Measurements from ENCODE around the gene FRMD3.
A peak's percentile ranks its signal among the peaks of the same experiment; 100 is the strongest.

Gene FRMD3

DNA sequence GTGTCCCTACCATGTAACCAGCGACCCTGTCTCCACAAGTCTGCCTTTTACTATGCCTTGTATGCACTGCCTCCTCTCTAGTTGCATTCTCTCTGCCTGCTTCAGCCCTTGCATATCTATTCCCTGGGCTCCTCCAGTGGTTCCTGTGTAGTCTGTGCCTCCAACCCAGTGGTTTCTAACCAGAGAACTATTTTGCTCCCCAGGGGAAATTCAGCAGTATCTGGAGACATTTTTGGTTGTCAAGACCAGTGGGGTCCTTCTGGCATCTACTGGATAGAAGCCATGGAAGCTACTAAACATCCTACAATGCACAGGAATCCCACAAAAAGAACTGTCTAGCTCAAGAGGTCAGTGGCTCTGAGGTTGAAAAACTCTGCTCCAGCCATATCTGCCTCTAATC, 251.2 kb downstream of the FRMD3 start:
- TF ChIP-seq, protein P1, sequence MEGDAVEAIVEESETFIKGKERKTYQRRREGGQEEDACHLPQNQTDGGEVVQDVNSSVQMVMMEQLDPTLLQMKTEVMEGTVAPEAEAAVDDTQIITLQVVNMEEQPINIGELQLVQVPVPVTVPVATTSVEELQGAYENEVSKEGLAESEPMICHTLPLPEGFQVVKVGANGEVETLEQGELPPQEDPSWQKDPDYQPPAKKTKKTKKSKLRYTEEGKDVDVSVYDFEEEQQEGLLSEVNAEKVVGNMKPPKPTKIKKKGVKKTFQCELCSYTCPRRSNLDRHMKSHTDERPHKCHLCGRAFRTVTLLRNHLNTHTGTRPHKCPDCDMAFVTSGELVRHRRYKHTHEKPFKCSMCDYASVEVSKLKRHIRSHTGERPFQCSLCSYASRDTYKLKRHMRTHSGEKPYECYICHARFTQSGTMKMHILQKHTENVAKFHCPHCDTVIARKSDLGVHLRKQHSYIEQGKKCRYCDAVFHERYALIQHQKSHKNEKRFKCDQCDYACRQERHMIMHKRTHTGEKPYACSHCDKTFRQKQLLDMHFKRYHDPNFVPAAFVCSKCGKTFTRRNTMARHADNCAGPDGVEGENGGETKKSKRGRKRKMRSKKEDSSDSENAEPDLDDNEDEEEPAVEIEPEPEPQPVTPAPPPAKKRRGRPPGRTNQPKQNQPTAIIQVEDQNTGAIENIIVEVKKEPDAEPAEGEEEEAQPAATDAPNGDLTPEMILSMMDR (IDR thresholded peaks at IDR 0.05; ENCODE audit: low read depth, low read length, missing control alignments): no peak
- no peak overlapping the region for H3K4me3 ChIP-seq (replicated peaks; ENCODE audit: low read depth, low read length)
- DNase-seq (ENCODE audit: extremely low read depth, low read depth): no peak

DNA sequence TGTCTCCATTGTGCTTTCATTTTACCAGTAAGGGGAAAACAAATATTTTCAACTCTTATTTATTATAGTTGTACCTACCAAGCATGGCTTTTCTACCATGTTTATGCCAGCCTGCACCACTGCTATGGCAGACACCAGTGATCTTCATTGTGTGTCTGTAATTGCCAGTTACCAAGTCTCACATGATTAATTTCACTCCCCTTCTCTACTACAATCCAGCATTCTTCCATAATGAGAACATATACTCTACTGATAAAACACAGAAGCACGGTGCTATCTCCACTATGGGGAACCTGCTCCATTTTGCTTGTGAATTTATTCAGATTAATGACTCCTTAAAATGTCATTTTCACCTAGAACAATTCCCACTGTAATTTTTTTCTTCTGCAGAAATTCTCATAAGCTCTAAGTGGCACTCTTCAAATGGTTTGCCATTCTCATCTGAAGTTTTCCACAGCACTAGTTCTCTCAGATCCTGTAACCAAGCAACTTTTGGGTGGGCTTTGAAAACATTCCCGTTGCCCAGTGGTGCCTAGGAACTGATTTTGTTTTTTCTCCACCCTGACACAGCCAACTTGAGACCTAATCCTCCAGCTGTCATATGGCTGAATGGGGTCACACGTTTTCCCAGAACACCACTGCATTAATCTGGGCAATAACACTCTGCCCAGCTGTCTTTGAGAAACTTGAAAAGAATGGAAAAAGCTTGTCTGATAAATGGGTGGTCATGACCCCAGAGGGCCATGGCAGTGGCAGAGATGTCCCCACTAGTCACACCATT, 252.6 kb downstream of the FRMD3 start:
- no peak overlapping the region for H3K4me3 ChIP-seq (replicated peaks; ENCODE audit: low read depth, low read length)
- TF ChIP-seq, protein P1 (IDR thresholded peaks at IDR 0.05; ENCODE audit: low read depth, low read length, missing control alignments): no peak
- no peak for DNase-seq (ENCODE audit: extremely low read depth, low read depth)

DNA sequence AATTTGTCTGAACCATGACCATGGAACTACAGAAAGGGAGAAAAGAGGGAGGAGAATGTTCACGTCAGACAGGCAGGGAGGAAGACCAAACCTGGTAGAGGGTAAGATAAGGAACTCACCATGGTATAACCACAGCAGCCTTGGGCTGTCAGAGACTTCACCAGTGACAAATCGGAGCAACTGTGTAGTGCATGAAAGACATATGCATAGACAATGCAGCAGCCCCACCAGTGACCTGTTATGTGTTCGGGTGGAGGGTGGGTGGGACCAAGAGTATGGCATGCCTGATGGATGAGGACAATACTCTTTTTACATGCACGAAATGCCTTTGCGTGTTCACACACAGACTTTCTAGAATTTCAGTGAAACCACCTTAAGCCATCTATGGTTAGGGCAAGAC, 253.5 kb downstream of the FRMD3 start:
- TF ChIP-seq, protein P1 (IDR thresholded peaks at IDR 0.05; ENCODE audit: low read depth, low read length, missing control alignments): no peak
- H3K4me3 ChIP-seq (replicated peaks; ENCODE audit: low read depth, low read length): no peak overlapping the region
- no peak for DNase-seq (ENCODE audit: extremely low read depth, low read depth)

DNA sequence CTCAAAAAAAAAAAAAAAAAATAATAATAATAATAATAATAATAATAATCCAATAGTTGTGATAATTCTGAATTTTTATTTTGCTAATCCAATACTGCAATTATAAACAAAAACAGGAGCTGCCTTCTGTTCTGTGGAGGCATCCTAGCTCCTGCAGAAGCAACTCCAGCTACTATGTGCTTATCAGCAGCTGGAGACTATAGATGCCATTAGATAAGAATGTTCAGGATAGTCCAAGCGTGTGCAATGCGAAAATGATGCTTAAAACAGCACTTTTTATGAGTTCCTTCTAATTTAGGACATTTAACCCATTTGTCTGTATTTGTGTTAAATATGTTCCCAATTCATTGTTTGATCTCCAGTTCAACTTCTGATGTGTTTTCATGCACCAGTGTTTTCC, 254.7 kb downstream of the FRMD3 start:
- no peak for DNase-seq (ENCODE audit: extremely low read depth, low read depth)
- TF ChIP-seq, protein P1 (IDR thresholded peaks at IDR 0.05; ENCODE audit: low read depth, low read length, missing control alignments): no peak
- H3K4me3 ChIP-seq (replicated peaks; ENCODE audit: low read depth, low read length): no peak overlapping the region

DNA sequence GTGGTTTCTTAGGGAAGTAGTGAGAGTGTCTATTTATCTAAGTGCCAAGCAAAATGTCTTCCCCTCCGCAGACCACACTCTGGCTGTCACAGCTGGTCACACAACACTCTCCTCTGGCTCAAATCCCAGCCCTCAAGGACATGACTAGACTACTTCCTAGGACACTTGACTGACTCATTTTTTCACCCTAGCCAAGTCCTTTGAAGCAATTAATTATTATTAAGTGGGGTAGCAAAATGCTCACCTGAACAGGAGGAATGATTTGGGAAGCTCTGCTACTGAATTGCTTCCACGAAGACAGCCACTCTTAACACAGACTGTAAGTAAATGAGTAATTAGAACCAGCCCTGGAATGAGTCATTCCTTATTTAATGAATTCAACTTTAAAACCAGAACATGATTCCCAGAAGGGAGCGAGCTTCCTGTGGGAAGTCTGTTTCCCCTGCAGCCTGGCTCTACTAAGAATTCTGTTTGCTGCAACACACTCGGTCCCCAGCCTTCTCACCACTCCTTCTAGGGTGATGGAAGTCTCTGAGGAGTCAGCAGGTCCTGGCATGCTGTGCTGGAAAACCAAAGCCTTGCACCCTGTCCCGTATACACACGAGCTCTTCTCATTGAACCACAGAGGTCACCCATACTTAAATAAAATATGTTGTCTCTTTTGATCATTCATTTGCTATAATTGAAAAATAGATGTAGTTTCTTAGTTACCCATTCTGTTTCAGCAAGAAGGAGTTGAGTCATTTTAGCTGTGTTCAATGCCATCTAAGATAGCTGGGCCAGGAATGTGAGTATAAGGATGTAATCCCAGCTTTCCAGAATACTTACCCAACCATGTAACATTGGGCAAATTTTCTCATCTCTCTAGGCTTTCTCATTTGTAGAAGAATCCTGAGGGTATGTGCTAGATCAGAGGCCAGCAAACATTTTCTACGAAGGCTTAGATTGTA, 256.6 kb downstream of the FRMD3 start:
- TF ChIP-seq, protein P1 (IDR thresholded peaks at IDR 0.05; ENCODE audit: low read depth, low read length, missing control alignments): no peak
- H3K4me3 ChIP-seq (replicated peaks; ENCODE audit: low read depth, low read length): no peak overlapping the region
- peak; percentile 39 for DNase-seq (ENCODE audit: extremely low read depth, low read depth)

DNA sequence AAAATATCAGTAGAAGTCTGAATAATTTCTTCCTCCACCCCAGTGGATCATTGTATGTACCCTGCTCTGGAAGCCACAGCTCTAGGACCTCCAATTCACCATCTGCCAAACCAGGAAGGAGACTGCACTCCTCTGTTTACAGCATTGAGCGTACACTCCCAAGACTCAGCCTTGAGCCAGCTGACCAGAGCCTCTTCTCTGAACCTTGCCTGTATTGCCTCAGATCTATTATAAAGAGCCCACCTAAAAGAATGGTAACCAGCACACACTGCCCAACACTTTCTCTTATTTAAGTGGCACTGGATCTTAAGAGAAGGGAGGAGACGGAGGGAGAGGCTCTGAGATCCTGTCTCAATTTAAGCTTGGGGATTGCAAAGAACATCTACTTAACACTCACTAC, 257.4 kb downstream of the FRMD3 start:
- DNase-seq (ENCODE audit: extremely low read depth, low read depth): no peak
- H3K4me3 ChIP-seq (replicated peaks; ENCODE audit: low read depth, low read length): no peak overlapping the region
- TF ChIP-seq, protein P1 (IDR thresholded peaks at IDR 0.05; ENCODE audit: low read depth, low read length, missing control alignments): no peak

All from HFF-Myc (cell line).